CD4-positive, CD25-positive, alpha-beta regulatory T cell (primary cell): ENCODE results near the gene RPL31. TPM values are rescaled to one million over a fixed set of nuclear protein-coding genes. Genes with fewer than 3 reads are reported as not detected.

Experiments used
- ATAC-seq, 2 donors: fragments of 150-1000 bp; cut with Tn5 transposase; one replicate each; pipeline ENCODE4 v1.10.0; 2021; ENCODE audit warnings: low read depth in 2 of 2, moderate number of reproducible peaks in 2 of 2, moderate library complexity in 1 of 2
- DNase-seq, 3 donors: peaks; one replicate each; pipeline versions ENCODE4 v3.0.0 to v3.0.0-alpha.2; 2012 to 2022; ENCODE audit warnings: mixed read lengths in 1 of 3
- H3K27ac ChIP-seq: one replicate; pipeline ENCODE4 v1.7.0; 2013; ENCODE audit warnings: mild to moderate bottlenecking, low read length; ENCODE audit not compliant: insufficient read depth, poor library complexity, severe bottlenecking
- H3K27me3 ChIP-seq: one replicate; pipeline ENCODE4 v1.7.0; 2013; ENCODE audit warnings: low read length; ENCODE audit not compliant: control insufficient read depth, insufficient read depth
- H3K36me3 ChIP-seq: one replicate; pipeline ENCODE4 v1.7.0; 2013; ENCODE audit warnings: mild to moderate bottlenecking, low read length, moderate library complexity; ENCODE audit not compliant: control insufficient read depth, insufficient read depth
- H3K4me1 ChIP-seq: 2 replicates; pipeline ENCODE4 v1.7.0; 2013; ENCODE audit warnings: mild to moderate bottlenecking, low read length; ENCODE audit not compliant: insufficient read depth, control insufficient read depth, poor library complexity, severe bottlenecking
- H3K4me3 ChIP-seq: one replicate; pipeline ENCODE4 v1.7.0; 2013; ENCODE audit warnings: low read depth, mild to moderate bottlenecking, low read length, moderate library complexity
- H3K9me3 ChIP-seq, 2 experiments: 1 replicate in 1 of 2; 2 replicates in 1 of 2; pipeline ENCODE4 v1.7.0; 2013; ENCODE audit warnings: low read length in 2 of 2, mild to moderate bottlenecking in 1 of 2, moderate library complexity in 1 of 2; ENCODE audit not compliant: control insufficient read depth in 2 of 2
- H3K27ac Mint-ChIP-seq, 3 donors: one replicate each; pipeline ENCODE4 v1.8.0; 2020 to 2022; ENCODE audit warnings: mild to moderate bottlenecking in 3 of 3, mixed read lengths in 3 of 3, moderate library complexity in 2 of 3
- H3K27me3 Mint-ChIP-seq: one replicate; pipeline ENCODE4 v1.8.0; 2022; ENCODE audit warnings: mild to moderate bottlenecking, mixed read lengths
- H3K36me3 Mint-ChIP-seq: one replicate; pipeline ENCODE4 v1.8.0; 2020; ENCODE audit warnings: mixed read lengths
- H3K4me1 Mint-ChIP-seq, 4 donors: one replicate each; pipeline ENCODE4 v1.8.0; 2020 to 2022; ENCODE audit warnings: mixed read lengths in 4 of 4, mild to moderate bottlenecking in 1 of 4
- H3K4me3 Mint-ChIP-seq, 4 donors: one replicate each; pipeline ENCODE4 v1.8.0; 2020 to 2022; ENCODE audit warnings: mild to moderate bottlenecking in 4 of 4, mixed read lengths in 4 of 4, moderate library complexity in 3 of 4
- H3K9me3 Mint-ChIP-seq, 7 donors: one replicate each; pipeline ENCODE4 v1.8.0; 2020 to 2022; ENCODE audit warnings: mixed read lengths in 7 of 7, mild to moderate bottlenecking in 3 of 7, moderate library complexity in 2 of 7
- polyA plus RNA-seq, 4 donors: library from polyadenylated mRNA; unstranded; fragments of 300-500 nt; fragmentation: Illumina TruSeq; gene quantifications; one replicate each; pipeline ENCODE4 v1.2.3, GENCODE V29; 2021
- total RNA-seq: library from RNA; stranded (reverse); gene quantifications from one replicate; pipeline ENCODE4 v1.2.3, GENCODE V29; 2022

Gene RPL31
- total and polyA plus RNA-seq, 5 donors from 2014 or later, result 1,403 to 6,850 (median 4,481) TPM

GRCh38 chr2:100990650-100991403 lies 11.3 kb upstream of the RPL31 start:
- no peaks in the 10 kb centered on the region for H3K27me3 ChIP-seq
- H3K4me3 Mint-ChIP-seq, result peak overlapping the region in 1 of 4 donors; percentile 38
- no peaks in the 10 kb centered on the region for H3K36me3 ChIP-seq
- H3K4me3 ChIP-seq, result no peak overlapping the region
- no peaks in the 10 kb centered on the region for H3K4me1 ChIP-seq
- peaks cover 0 to 5% (median 1%) of the 10 kb centered on the region in 4 donors for H3K4me1 Mint-ChIP-seq
- H3K9me3 Mint-ChIP-seq, result no peaks in the 10 kb centered on the region
- peaks cover 20% of the 10 kb centered on the region for H3K27me3 Mint-ChIP-seq
- DNase-seq (no peak), ATAC-seq (no peak)
- no peaks in the 10 kb centered on the region for H3K36me3 Mint-ChIP-seq
- H3K27ac Mint-ChIP-seq, result no peak overlapping the region
- H3K27ac ChIP-seq, result no peak overlapping the region
- H3K9me3 ChIP-seq, result no peaks in the 10 kb centered on the region

- Mint-ChIP-seq H3K4me1 (peaks cover 0 to 5% (median 1%) of the 10 kb centered on the region in 4 donors), H3K27me3 (peaks cover 20% of the 10 kb centered on the region), H3K36me3 (no peaks in the 10 kb centered on the region), H3K4me3 (peak overlapping the region in 1 of 4 donors; percentile 38), H3K27ac (no peak overlapping the region), H3K9me3 (no peaks in the 10 kb centered on the region)
- Histone ChIP-seq H3K4me1 (no peaks in the 10 kb centered on the region), H3K27ac (no peak overlapping the region), H3K9me3 (no peaks in the 10 kb centered on the region), H3K36me3 (no peaks in the 10 kb centered on the region), H3K27me3 (no peaks in the 10 kb centered on the region), H3K4me3 (no peak overlapping the region)
- no peak for ATAC-seq
- no peak for DNase-seq
Observed at GRCh38 chr2:100991404-100991773, 10.7 kb upstream of the RPL31 start.

GRCh38 chr2:100992262-100992661 lies 9.8 kb upstream of the RPL31 start:
- Mint-ChIP-seq H3K4me3 (peak overlapping the region in 1 of 4 donors; percentile 6), H3K36me3 (no peaks in the 10 kb centered on the region), H3K4me1 (peaks cover 0 to 5% (median 1%) of the 10 kb centered on the region in 4 donors), H3K9me3 (no peaks in the 10 kb centered on the region), H3K27ac (no peak overlapping the region), H3K27me3 (peaks cover 27% of the 10 kb centered on the region)
- Histone ChIP-seq H3K36me3 (no peaks in the 10 kb centered on the region), H3K4me3 (no peak overlapping the region), H3K9me3 (no peaks in the 10 kb centered on the region), H3K27ac (no peak overlapping the region), H3K4me1 (no peaks in the 10 kb centered on the region), H3K27me3 (no peaks in the 10 kb centered on the region)
- DNase-seq, result peak in 1 of 3 donors; percentile 70
- ATAC-seq, result peak in 1 of 2 donors; percentile 23

- H3K27ac Mint-ChIP-seq, result no peak overlapping the region
- Histone ChIP-seq H3K27me3 (no peaks in the 10 kb centered on the region), H3K9me3 (no peaks in the 10 kb centered on the region), H3K4me1 (no peaks in the 10 kb centered on the region), H3K36me3 (no peaks in the 10 kb centered on the region), H3K27ac (no peak overlapping the region), H3K4me3 (no peak overlapping the region)
- no peaks in the 10 kb centered on the region for H3K9me3 Mint-ChIP-seq
- peaks cover 26% of the 10 kb centered on the region for H3K27me3 Mint-ChIP-seq
- DNase-seq (no peak), ATAC-seq (no peak)
- no peak overlapping the region for H3K4me3 Mint-ChIP-seq
- H3K36me3 Mint-ChIP-seq, result no peaks in the 10 kb centered on the region
- peaks cover 0 to 5% (median 1%) of the 10 kb centered on the region in 4 donors for H3K4me1 Mint-ChIP-seq
Observed at GRCh38 chr2:100993294-100993693, 8.8 kb upstream of the RPL31 start.

- H3K4me1 Mint-ChIP-seq, result peaks cover 0 to 5% (median 1%) of the 10 kb centered on the region in 4 donors
- H3K27ac ChIP-seq, result no peak overlapping the region
- no peak overlapping the region for H3K4me3 ChIP-seq
- no peaks in the 10 kb centered on the region for H3K4me1 ChIP-seq
- no peaks in the 10 kb centered on the region for H3K9me3 Mint-ChIP-seq
- H3K9me3 ChIP-seq, result no peaks in the 10 kb centered on the region
- H3K27ac Mint-ChIP-seq, result no peak overlapping the region
- peaks cover 21% of the 10 kb centered on the region for H3K27me3 Mint-ChIP-seq
- H3K27me3 ChIP-seq, result no peaks in the 10 kb centered on the region
- DNase-seq, result no peak
- no peaks in the 10 kb centered on the region for H3K36me3 Mint-ChIP-seq
- H3K36me3 ChIP-seq, result no peaks in the 10 kb centered on the region
- ATAC-seq, result no peak
- no peak overlapping the region for H3K4me3 Mint-ChIP-seq
Observed at GRCh38 chr2:100995309-100996075, 6.6 kb upstream of the RPL31 start.

GRCh38 chr2:100997509-100998234 lies 4.4 kb upstream of the RPL31 start:
- Histone ChIP-seq H3K4me3 (no peak overlapping the region), H3K36me3 (no peaks in the 10 kb centered on the region), H3K27ac (no peak overlapping the region), H3K27me3 (no peaks in the 10 kb centered on the region), H3K4me1 (peaks cover 8% of the 10 kb centered on the region), H3K9me3 (no peaks in the 10 kb centered on the region)
- Mint-ChIP-seq H3K4me1 (peaks cover 0 to 11% (median 8%) of the 10 kb centered on the region in 4 donors), H3K4me3 (no peak overlapping the region), H3K9me3 (no peaks in the 10 kb centered on the region), H3K36me3 (peaks cover under 1% of the 10 kb centered on the region), H3K27ac (no peak overlapping the region), H3K27me3 (peaks cover 17% of the 10 kb centered on the region)
- DNase-seq (no peak), ATAC-seq (no peak)

GRCh38 chr2:100998235-100998573 lies 3.9 kb upstream of the RPL31 start:
- Mint-ChIP-seq H3K4me1 (peaks cover 0 to 15% (median 13%) of the 10 kb centered on the region in 4 donors), H3K36me3 (peaks cover 6% of the 10 kb centered on the region), H3K9me3 (no peaks in the 10 kb centered on the region), H3K27ac (no peak overlapping the region), H3K4me3 (no peak overlapping the region), H3K27me3 (peaks cover 17% of the 10 kb centered on the region)
- H3K4me1 ChIP-seq, result peaks cover 13% of the 10 kb centered on the region
- H3K4me3 ChIP-seq, result no peak overlapping the region
- no peaks in the 10 kb centered on the region for H3K27me3 ChIP-seq
- ATAC-seq (no peak), DNase-seq (no peak)
- H3K27ac ChIP-seq, result no peak overlapping the region
- H3K36me3 ChIP-seq, result no peaks in the 10 kb centered on the region
- H3K9me3 ChIP-seq, result no peaks in the 10 kb centered on the region
